Measurements from ENCODE around the gene WDR27. TPM values are rescaled to one million over a fixed set of nuclear protein-coding genes. Genes with fewer than 3 reads are reported as not detected.

WDR27 gene
- total and polyA plus RNA-seq, 10 donors = 17.6 to 69.5 (median 45.7) TPM

DNA sequence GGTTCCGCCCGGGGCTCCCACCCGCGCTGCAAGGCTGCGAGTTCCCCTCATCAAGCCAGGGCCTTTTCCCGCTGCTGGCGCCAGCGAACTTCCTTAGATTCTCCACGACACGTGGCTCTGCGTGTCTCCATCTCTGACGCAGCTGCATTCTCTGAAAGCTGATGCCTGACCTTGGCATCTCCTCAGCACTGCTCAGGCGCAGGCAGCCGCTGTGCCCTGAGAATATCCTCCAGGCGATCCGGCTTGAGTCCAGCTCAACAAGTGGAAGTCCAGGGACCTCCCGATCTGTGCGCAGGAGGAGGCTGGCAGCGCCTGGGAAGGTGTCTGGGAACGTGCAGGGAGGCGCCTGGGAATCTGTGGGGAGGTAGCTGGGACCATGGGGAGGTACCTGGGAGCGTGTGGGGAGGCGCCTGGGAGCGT lies 277.0 kb downstream of the WDR27 start:
- Histone ChIP-seq H3K36me3 (no peaks in the 10 kb centered on the region), H3K9me3 (peaks cover 0 to 12% (median 2%) of the 10 kb centered on the region in 8 donors), H3K27ac (peak overlapping the region in 2 of 8 donors; percentile 26 to 29), H3K4me1 (no peaks in the 10 kb centered on the region), H3K27me3 (replicated peaks in 1 of 7) (no peaks in the 10 kb centered on the region), H3K4me3 (no peak overlapping the region)
- DNase-seq = no peak
- WGBS, 5 donors = 68 to 95% (median 84%) methylated on average over 24 of the region's 24 CpGs
- intact Hi-C loops (cut with DNase I; ENCODE audit: low total_unique reads) = no loop called here
- peak in 2 of 3 donors; percentile 13 to 24 for TF ChIP-seq POLR2AphosphoS5 (IDR thresholded peaks at IDR 0.05)
- TF ChIP-seq POLR2A (IDR thresholded peaks at IDR 0.05) = no peak

DNA sequence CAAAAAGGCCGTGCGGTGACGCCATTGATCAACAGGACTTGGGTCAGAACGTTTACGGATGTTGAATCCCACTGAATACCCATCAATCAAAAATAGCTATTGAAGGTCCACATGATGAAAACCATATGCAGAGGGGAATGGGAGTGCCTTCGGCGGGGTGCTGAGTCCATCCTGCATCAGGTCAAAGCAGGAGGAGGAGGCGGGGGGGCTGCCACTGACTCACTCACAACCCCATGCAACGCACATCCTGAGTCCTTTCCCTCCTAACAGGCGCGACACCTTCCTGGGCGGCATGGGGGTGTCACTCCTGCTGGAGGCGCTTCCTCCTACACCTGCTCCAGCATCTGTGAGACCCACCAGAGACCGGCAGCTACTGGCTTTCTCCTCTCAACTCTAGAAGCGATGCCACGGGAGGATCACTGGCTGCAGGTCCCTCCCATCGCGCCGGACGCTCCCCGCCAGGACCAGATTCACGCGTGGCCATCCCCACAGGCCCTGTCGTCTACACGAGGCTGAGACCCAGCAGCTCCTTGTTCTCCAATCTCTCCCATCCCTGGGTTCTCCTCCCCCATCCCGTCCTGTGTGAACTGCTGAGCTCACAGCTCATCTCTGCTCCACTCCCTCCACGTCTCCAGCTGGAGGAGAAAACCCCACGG lies 277.6 kb downstream of the WDR27 start:
- DNase-seq = no peak
- Histone ChIP-seq H3K27me3 (replicated peaks in 1 of 7) (no peaks in the 10 kb centered on the region), H3K4me1 (no peaks in the 10 kb centered on the region), H3K27ac (peak overlapping the region in 2 of 8 donors; percentile 26 to 29), H3K36me3 (no peaks in the 10 kb centered on the region), H3K9me3 (peaks cover 0 to 7% (median 0%) of the 10 kb centered on the region in 8 donors), H3K4me3 (no peak overlapping the region)
- intact Hi-C loops (cut with DNase I; ENCODE audit: low total_unique reads) = no loop called here
- 84 to 92% (median 87%) methylated on average over 22 to 28 of the region's 28 CpGs for WGBS, 5 donors
- TF ChIP-seq POLR2AphosphoS5 (IDR thresholded peaks at IDR 0.05) = no peak
- TF ChIP-seq, protein P1, sequence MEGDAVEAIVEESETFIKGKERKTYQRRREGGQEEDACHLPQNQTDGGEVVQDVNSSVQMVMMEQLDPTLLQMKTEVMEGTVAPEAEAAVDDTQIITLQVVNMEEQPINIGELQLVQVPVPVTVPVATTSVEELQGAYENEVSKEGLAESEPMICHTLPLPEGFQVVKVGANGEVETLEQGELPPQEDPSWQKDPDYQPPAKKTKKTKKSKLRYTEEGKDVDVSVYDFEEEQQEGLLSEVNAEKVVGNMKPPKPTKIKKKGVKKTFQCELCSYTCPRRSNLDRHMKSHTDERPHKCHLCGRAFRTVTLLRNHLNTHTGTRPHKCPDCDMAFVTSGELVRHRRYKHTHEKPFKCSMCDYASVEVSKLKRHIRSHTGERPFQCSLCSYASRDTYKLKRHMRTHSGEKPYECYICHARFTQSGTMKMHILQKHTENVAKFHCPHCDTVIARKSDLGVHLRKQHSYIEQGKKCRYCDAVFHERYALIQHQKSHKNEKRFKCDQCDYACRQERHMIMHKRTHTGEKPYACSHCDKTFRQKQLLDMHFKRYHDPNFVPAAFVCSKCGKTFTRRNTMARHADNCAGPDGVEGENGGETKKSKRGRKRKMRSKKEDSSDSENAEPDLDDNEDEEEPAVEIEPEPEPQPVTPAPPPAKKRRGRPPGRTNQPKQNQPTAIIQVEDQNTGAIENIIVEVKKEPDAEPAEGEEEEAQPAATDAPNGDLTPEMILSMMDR (IDR thresholded peaks at IDR 0.05 in 8 of 11, conservative IDR thresholded peaks at IDR 0.05 in 3 of 11) = no peak
- TF ChIP-seq POLR2A (IDR thresholded peaks at IDR 0.05) = no peak

DNA sequence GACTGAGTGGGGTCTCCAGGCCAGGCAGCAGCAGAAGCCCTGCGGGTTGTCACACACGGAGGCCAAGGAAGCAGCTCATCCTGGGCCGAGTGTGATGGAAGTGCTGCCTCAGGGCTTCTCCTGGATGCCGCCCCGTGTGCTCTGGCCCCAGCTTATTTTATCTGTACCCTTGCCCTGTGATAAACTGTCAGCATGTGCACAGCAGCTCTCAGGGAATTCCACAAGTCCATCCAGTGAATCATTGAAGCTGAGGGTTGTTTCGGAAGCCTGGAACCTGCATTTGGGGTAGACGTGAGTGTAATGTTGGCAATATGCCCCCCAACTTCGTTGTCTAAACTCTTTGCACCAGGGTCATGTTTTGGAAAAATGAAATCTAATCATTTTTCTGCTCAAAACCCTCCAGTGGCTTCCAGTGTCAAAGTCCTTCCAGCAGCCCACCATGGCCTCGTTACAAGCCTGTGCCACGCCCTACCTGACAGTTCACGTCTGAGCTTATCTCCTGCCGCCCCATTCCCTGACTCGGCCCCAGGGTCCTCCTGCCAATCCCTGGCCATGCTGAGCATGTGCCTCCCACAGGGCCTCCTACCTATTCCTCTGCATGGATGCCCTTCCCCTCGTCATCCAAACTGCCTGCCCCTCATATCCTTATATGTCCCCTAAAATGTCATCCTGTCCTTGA lies 280.1 kb downstream of the WDR27 start:
- intact Hi-C loops (cut with DNase I; ENCODE audit: low total_unique reads) = no loop called here
- H3K36me3 ChIP-seq = no peaks in the 10 kb centered on the region
- no peaks in the 10 kb centered on the region for H3K4me1 ChIP-seq
- H3K27ac ChIP-seq = no peak overlapping the region
- H3K4me3 ChIP-seq = no peak overlapping the region
- H3K9me3 ChIP-seq = peaks cover 0 to 7% (median 0%) of the 10 kb centered on the region in 8 donors
- no peak for DNase-seq
- no peaks in the 10 kb centered on the region for H3K27me3 ChIP-seq (replicated peaks in 1 of 7)
- TF ChIP-seq POLR2A (IDR thresholded peaks at IDR 0.05) = no peak
- TF ChIP-seq, protein P1 (IDR thresholded peaks at IDR 0.05 in 8 of 11, conservative IDR thresholded peaks at IDR 0.05 in 3 of 11) = no peak
- no peak for TF ChIP-seq POLR2AphosphoS5 (IDR thresholded peaks at IDR 0.05)
- WGBS, 5 donors = 81 to 91% (median 86%) methylated on average over 11 to 14 of the region's 14 CpGs

DNA sequence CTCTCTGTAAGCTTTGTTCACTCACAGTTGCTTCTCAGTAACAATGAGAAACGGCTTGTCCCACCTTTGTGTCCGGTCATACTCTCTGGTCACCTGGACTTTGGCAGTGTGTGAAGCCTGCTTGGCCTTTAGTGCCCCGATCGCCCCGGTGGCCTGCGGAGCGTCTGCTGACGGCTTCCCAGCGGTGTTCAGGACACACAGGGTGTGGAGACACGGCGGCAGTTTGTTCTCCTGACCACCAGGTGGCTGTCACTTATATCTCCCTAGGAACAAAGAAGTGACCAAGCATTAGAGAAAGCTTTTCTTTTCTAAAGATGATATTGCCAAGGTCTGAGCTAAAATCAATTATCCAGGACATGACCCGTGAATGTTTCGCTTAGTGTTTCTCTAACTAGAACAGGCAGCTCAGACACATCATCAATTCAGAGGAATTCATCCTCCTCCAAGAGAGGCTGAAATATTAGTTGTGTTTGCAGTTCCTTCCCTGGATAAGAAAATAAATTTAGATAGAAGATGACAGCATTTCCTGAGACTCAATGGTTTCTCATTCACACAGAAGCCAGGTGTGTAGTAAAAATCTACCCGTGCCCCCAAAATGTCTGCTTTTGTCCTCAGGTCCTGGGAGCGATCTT lies 280.8 kb downstream of the WDR27 start:
- WGBS, 5 donors = 62 to 81% (median 65%) methylated on average over 12 to 15 of the region's 15 CpGs
- intact Hi-C loops (cut with DNase I; ENCODE audit: low total_unique reads) = no loop called here

More for the DNA sequence above, 280.8 kb downstream of the WDR27 start:
- TF ChIP-seq, protein P1 (IDR thresholded peaks at IDR 0.05 in 8 of 11, conservative IDR thresholded peaks at IDR 0.05 in 3 of 11) = peak in 5 of 11 experiments; percentile 7 to 41 (median 29)
- TF ChIP-seq POLR2AphosphoS5 (IDR thresholded peaks at IDR 0.05) (no peak), POLR2A (IDR thresholded peaks at IDR 0.05) (no peak)
- Histone ChIP-seq H3K4me3 (no peak overlapping the region), H3K36me3 (no peaks in the 10 kb centered on the region), H3K4me1 (no peaks in the 10 kb centered on the region), H3K27ac (no peak overlapping the region), H3K9me3 (peaks cover 0 to 14% (median 0%) of the 10 kb centered on the region in 8 donors), H3K27me3 (replicated peaks in 1 of 7) (no peaks in the 10 kb centered on the region)
- no peak for DNase-seq

Measured in spleen (tissue), 11 donors.